BE2C (cell line): ENCODE data around the gene NRP1.

Experiments used
- DNase-seq: peaks from one replicate; pipeline ENCODE4 v3.0.0-alpha.2; 2020
- H3K27me3 ChIP-seq: fragments of 250-450 bp; sonication (Bioruptor Pico); 2 replicates; pipeline ENCODE4 v1.5.1; 2020; ENCODE audit warnings: mild to moderate bottlenecking
- H3K36me3 ChIP-seq: fragments of 250-450 bp; sonication (Bioruptor Pico); 2 replicates; pipeline ENCODE4 v1.5.1; 2020; ENCODE audit warnings: mild to moderate bottlenecking
- H3K4me1 ChIP-seq: fragments of 250-450 bp; sonication (Bioruptor Pico); 2 replicates; pipeline ENCODE4 v1.5.1; 2020
- H3K4me3 ChIP-seq: 2 replicates; pipeline ENCODE4 v1.5.1; 2011; ENCODE audit warnings: low read depth, low read length
- H3K9me3 ChIP-seq: fragments of 250-450 bp; sonication (Bioruptor Pico); 2 replicates; pipeline ENCODE4 v1.5.1; 2020
- TF ChIP-seq, protein P1 (sequence below): IDR thresholded peaks from 2 replicates; pipeline ENCODE4 v1.5.1; 2012; ENCODE audit warnings: mild to moderate bottlenecking, low read depth, low read length

The NRP1 gene

DNA sequence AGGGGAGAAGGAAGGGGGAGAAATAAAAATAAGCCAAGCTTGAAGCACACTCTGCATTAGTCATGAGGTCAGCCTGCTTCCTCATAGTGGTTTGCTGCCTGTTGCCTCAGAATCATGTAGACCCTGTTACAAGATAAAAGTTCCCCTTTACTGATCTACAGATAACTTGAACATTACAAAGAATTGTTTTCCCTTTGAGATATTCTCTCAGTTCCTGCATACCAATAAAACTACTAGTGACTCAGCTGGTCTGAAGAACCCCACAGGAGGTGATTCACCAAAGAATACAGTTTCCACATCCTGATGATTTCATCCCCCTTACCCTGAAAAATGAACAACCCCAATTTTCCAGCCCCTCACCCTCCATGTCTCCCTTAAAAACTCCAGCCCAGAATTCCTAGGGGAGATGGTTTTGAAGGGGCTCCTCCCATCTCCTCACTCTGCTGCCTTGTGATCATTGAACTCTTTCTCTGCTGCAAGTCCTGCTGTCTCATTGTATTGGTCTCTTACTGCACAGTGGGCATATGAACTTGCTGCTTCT is 31.5 kb upstream of the NRP1 start:
- H3K9me3 ChIP-seq = no peaks in the 10 kb centered on the region
- no peak for DNase-seq
- no peaks in the 10 kb centered on the region for H3K36me3 ChIP-seq
- TF ChIP-seq, protein P1, sequence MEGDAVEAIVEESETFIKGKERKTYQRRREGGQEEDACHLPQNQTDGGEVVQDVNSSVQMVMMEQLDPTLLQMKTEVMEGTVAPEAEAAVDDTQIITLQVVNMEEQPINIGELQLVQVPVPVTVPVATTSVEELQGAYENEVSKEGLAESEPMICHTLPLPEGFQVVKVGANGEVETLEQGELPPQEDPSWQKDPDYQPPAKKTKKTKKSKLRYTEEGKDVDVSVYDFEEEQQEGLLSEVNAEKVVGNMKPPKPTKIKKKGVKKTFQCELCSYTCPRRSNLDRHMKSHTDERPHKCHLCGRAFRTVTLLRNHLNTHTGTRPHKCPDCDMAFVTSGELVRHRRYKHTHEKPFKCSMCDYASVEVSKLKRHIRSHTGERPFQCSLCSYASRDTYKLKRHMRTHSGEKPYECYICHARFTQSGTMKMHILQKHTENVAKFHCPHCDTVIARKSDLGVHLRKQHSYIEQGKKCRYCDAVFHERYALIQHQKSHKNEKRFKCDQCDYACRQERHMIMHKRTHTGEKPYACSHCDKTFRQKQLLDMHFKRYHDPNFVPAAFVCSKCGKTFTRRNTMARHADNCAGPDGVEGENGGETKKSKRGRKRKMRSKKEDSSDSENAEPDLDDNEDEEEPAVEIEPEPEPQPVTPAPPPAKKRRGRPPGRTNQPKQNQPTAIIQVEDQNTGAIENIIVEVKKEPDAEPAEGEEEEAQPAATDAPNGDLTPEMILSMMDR = no peak
- H3K27me3 ChIP-seq = no peaks in the 10 kb centered on the region
- no peak overlapping the region for H3K4me3 ChIP-seq
- no peaks in the 10 kb centered on the region for H3K4me1 ChIP-seq

DNA sequence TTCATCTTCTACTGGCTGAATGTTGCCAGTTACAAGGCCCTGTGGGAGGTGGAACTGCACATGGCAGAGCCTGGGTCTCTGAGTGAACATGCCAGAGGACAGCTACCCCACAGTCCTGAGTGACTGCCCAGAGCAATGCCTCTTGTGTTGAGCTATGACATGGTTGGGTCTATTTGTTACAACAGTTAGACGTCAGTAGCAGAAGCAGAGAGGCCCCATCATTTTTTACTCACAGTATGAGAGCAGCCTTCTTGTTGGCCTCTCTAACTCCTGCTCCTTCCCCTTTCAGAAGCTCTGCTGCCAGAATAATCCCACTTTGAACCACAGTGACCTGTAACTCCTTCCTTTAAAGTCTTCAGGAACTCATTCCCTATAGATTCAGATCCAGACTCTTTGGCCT is 30.8 kb upstream of the NRP1 start:
- no peak overlapping the region for H3K4me3 ChIP-seq
- no peaks in the 10 kb centered on the region for H3K27me3 ChIP-seq
- TF ChIP-seq, protein P1 = no peak
- H3K36me3 ChIP-seq = no peaks in the 10 kb centered on the region
- DNase-seq = no peak
- H3K4me1 ChIP-seq = no peaks in the 10 kb centered on the region
- no peaks in the 10 kb centered on the region for H3K9me3 ChIP-seq

GRCh38 chr10:33363106-33363505 is 28.6 kb upstream of the NRP1 start:
- Histone ChIP-seq H3K36me3 (no peaks in the 10 kb centered on the region), H3K4me3 (no peak overlapping the region), H3K27me3 (no peaks in the 10 kb centered on the region), H3K9me3 (no peaks in the 10 kb centered on the region), H3K4me1 (no peaks in the 10 kb centered on the region)
- TF ChIP-seq, protein P1 = no peak
- no peak for DNase-seq

GRCh38 chr10:33358016-33358415 is 23.5 kb upstream of the NRP1 start:
- Histone ChIP-seq H3K27me3 (no peaks in the 10 kb centered on the region), H3K4me1 (no peaks in the 10 kb centered on the region), H3K9me3 (no peaks in the 10 kb centered on the region), H3K4me3 (no peak overlapping the region), H3K36me3 (no peaks in the 10 kb centered on the region)
- TF ChIP-seq, protein P1 = no peak
- DNase-seq = no peak

DNA sequence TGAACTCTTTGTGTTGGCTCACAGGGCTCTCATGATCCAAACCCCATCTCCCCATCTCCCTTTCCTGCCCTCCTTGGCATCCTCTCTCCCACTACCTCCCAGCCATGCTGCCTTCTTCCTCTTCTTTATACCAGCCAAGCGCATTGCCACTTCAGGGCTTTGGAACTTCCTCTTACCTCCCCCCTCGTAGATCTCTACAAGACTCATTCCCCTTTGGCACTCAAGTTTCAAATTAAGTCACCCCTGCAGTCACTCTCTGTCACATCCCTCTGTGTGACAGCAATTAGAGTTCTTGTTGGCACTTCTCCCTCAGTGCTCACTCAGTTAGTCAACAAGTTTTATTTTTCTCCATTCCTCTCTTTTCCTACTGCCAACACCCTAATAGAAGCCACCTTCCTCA is 20.8 kb upstream of the NRP1 start:
- TF ChIP-seq, protein P1 = no peak
- no peaks in the 10 kb centered on the region for H3K4me1 ChIP-seq
- no peak for DNase-seq

GRCh38 chr10:33353853-33354252 is 19.4 kb upstream of the NRP1 start:
- Histone ChIP-seq H3K4me3 (no peak overlapping the region), H3K4me1 (no peaks in the 10 kb centered on the region), H3K9me3 (no peaks in the 10 kb centered on the region), H3K27me3 (no peaks in the 10 kb centered on the region), H3K36me3 (no peaks in the 10 kb centered on the region)
- TF ChIP-seq, protein P1 = no peak
- no peak for DNase-seq

More for the DNA sequence above, 20.8 kb upstream of the NRP1 start:
- H3K27me3 ChIP-seq = no peaks in the 10 kb centered on the region
- H3K9me3 ChIP-seq = no peaks in the 10 kb centered on the region
- no peak overlapping the region for H3K4me3 ChIP-seq
- H3K36me3 ChIP-seq = no peaks in the 10 kb centered on the region
